H9 (cell line): ENCODE data around the gene OAS2. TPM values are rescaled to one million over a fixed set of nuclear protein-coding genes. Genes with fewer than 3 reads are reported as not detected.

Experiments used
- DNase-seq: peaks from one replicate; pipeline ENCODE4 v3.0.0-alpha.2; 2017
- H2AFZ ChIP-seq: one replicate; pipeline ENCODE4 v1.6.1; 2013; ENCODE audit warnings: mild to moderate bottlenecking, low read length, control low read depth, moderate library complexity
- H2AK5ac ChIP-seq: 2 replicates; pipeline ENCODE4 v1.6.1; 2013; ENCODE audit warnings: low read length, control low read depth, mixed read lengths; ENCODE audit not compliant: insufficient read length
- H2BK120ac ChIP-seq: one replicate; pipeline ENCODE4 v1.6.1; 2013; ENCODE audit warnings: low read depth, mild to moderate bottlenecking, low read length, control low read depth, inconsistent platforms; ENCODE audit not compliant: poor library complexity, severe bottlenecking
- H2BK12ac ChIP-seq: 2 replicates; pipeline ENCODE4 v1.6.1; 2013; ENCODE audit warnings: low read length, control low read depth, mixed read lengths, low read depth; ENCODE audit not compliant: insufficient read length
- H2BK15ac ChIP-seq: 2 replicates; pipeline ENCODE4 v1.6.1; 2013; ENCODE audit warnings: low read depth, low read length, control low read depth
- H2BK20ac ChIP-seq: one replicate; pipeline ENCODE4 v1.6.1; 2013; ENCODE audit warnings: low read depth, mild to moderate bottlenecking, low read length, control low read depth, inconsistent platforms; ENCODE audit not compliant: poor library complexity, severe bottlenecking
- H2BK5ac ChIP-seq: 2 replicates; pipeline ENCODE4 v1.6.1; 2013; ENCODE audit warnings: low read length, control low read depth, mixed read lengths; ENCODE audit not compliant: insufficient read length
- H3K14ac ChIP-seq: 2 replicates; pipeline ENCODE4 v1.6.1; 2013; ENCODE audit warnings: low read length, control low read depth; ENCODE audit not compliant: insufficient read depth
- H3K18ac ChIP-seq: 2 replicates; pipeline ENCODE4 v1.6.1; 2013; ENCODE audit warnings: low read depth, mild to moderate bottlenecking, mixed read lengths, low read length, control low read depth; ENCODE audit not compliant: insufficient read length
- H3K23ac ChIP-seq: 2 replicates; pipeline ENCODE4 v1.6.1; 2013; ENCODE audit warnings: low read length, control low read depth, mixed read lengths, low read depth; ENCODE audit not compliant: insufficient read length
- H3K23me2 ChIP-seq: 2 replicates; pipeline ENCODE4 v1.6.1; 2013; ENCODE audit warnings: low read depth, mild to moderate bottlenecking, mixed read lengths, low read length, control low read depth; ENCODE audit not compliant: insufficient read length, poor library complexity, severe bottlenecking
- H3K27ac ChIP-seq: 2 replicates; pipeline ENCODE4 v1.5.1; 2013; ENCODE audit warnings: low read length, control low read depth, mixed read lengths, low read depth; ENCODE audit not compliant: insufficient read length
- H3K27me3 ChIP-seq: 2 replicates; pipeline ENCODE4 v1.6.1; 2013; ENCODE audit warnings: low read length, control low read depth, inconsistent platforms; ENCODE audit not compliant: insufficient read depth
- H3K4ac ChIP-seq: 2 replicates; pipeline ENCODE4 v1.6.1; 2013; ENCODE audit warnings: low read depth, mild to moderate bottlenecking, control low read depth, inconsistent platforms, low read length, moderate library complexity
- H3K4me1 ChIP-seq: 2 replicates; pipeline ENCODE4 v1.6.1; 2013; ENCODE audit warnings: low read length, control low read depth, inconsistent platforms; ENCODE audit not compliant: insufficient read depth
- H3K4me2 ChIP-seq: 2 replicates; pipeline ENCODE4 v1.6.1; 2013; ENCODE audit warnings: low read length, control low read depth, mixed read lengths; ENCODE audit not compliant: insufficient read length, insufficient read depth
- H3K56ac ChIP-seq: 2 replicates; pipeline ENCODE4 v1.6.1; 2013; ENCODE audit warnings: low read depth, mild to moderate bottlenecking, mixed read lengths, low read length, control low read depth; ENCODE audit not compliant: insufficient read length
- H3K79me1 ChIP-seq: 2 replicates; pipeline ENCODE4 v1.6.1; 2013; ENCODE audit warnings: low read depth, mild to moderate bottlenecking, moderate library complexity, low read length, control low read depth, inconsistent platforms; ENCODE audit not compliant: insufficient read depth, poor library complexity, severe bottlenecking
- H3K79me2 ChIP-seq: 2 replicates; pipeline ENCODE4 v1.6.1; 2013; ENCODE audit warnings: low read length, control low read depth, inconsistent platforms; ENCODE audit not compliant: insufficient read depth
- H3K9ac ChIP-seq: 2 replicates; pipeline ENCODE4 v1.6.1; 2013; ENCODE audit warnings: low read length, control low read depth, mixed read lengths; ENCODE audit not compliant: insufficient read length; ENCODE audit errors: extremely low read depth
- H3K9me3 ChIP-seq: one replicate; pipeline ENCODE4 v1.6.1; 2013; ENCODE audit warnings: low read depth, low read length, inconsistent platforms; ENCODE audit not compliant: control insufficient read depth
- H3T11ph ChIP-seq: one replicate; pipeline ENCODE4 v1.6.1; 2013; ENCODE audit warnings: mild to moderate bottlenecking, low read length, control low read depth, inconsistent platforms
- H4K20me1 ChIP-seq: one replicate; pipeline ENCODE4 v1.6.1; 2013; ENCODE audit not compliant: control insufficient read depth, insufficient read length, insufficient read depth
- H4K5ac ChIP-seq: 2 replicates; pipeline ENCODE4 v1.6.1; 2013; ENCODE audit warnings: low read depth, mild to moderate bottlenecking, mixed read lengths, low read length, control low read depth; ENCODE audit not compliant: insufficient read length
- H4K8ac ChIP-seq: replicated peaks from 2 replicates; pipeline ENCODE4 v1.6.1; 2013; ENCODE audit warnings: low read length, control low read depth, mixed read lengths, low read depth; ENCODE audit not compliant: insufficient read length
- H4K91ac ChIP-seq: 2 replicates; pipeline ENCODE4 v1.6.1; 2013; ENCODE audit warnings: low read depth, mild to moderate bottlenecking, moderate library complexity, mixed read lengths, low read length, control low read depth; ENCODE audit not compliant: insufficient read length
- H3K27ac Mint-ChIP-seq, 3 experiments: 2 replicates in 2 of 3; 3 replicates in 1 of 3; pipeline ENCODE4 v1.8.0; 2020 to 2021; ENCODE audit warnings: mixed read lengths in 3 of 3, mild to moderate bottlenecking in 1 of 3, moderate library complexity in 1 of 3
- H3K27me3 Mint-ChIP-seq: 2 replicates; pipeline ENCODE4 v1.8.0; 2021; ENCODE audit warnings: low read depth, mild to moderate bottlenecking, moderate library complexity, mixed read lengths
- H3K36me3 Mint-ChIP-seq, 3 experiments: 2 replicates in 2 of 3; 3 replicates in 1 of 3; pipeline ENCODE4 v1.8.0; 2020 to 2021; ENCODE audit warnings: low read depth in 3 of 3, mixed read lengths in 3 of 3; ENCODE audit not compliant: insufficient read depth in 1 of 3
- H3K4me1 Mint-ChIP-seq, 2 experiments: 2 replicates each; pipeline ENCODE4 v1.8.0; 2020; ENCODE audit warnings: mixed read lengths in 2 of 2
- H3K4me3 Mint-ChIP-seq, 2 experiments: 2 replicates in 1 of 2; 3 replicates in 1 of 2; pipeline ENCODE4 v1.8.0; 2020 to 2021; ENCODE audit warnings: mild to moderate bottlenecking in 2 of 2, mixed read lengths in 2 of 2, moderate library complexity in 1 of 2
- H3K9me3 Mint-ChIP-seq, 2 experiments: 2 replicates in 1 of 2; 3 replicates in 1 of 2; pipeline ENCODE4 v1.8.0; 2020; ENCODE audit warnings: mild to moderate bottlenecking in 2 of 2, mixed read lengths in 2 of 2, moderate library complexity in 1 of 2
- CTCF ChIP-seq: fragments of 200-600 bp; sonication (generic); conservative IDR thresholded peaks from 3 replicates; pipeline ENCODE4 v1.8.0; 2021; ENCODE audit warnings: antibody characterized with exemption, mild to moderate bottlenecking
- WGBS: extraction: QIAGEN DNeasy Blood & Tissue Kit; methylation state at CpG from one replicate; pipeline ENCODE4 v1.1.7; 2013; ENCODE audit warnings: missing lambda C conversion rate, low lambda C conversion rate, mixed read lengths; ENCODE audit not compliant: insufficient read length; ENCODE audit errors: extremely low coverage; 5-methylcytosine and 5-hydroxymethylcytosine counted together
- total RNA-seq: library from RNA; stranded (reverse); gene quantifications from 2 replicates; pipeline ENCODE4 v1.2.1, GENCODE V29; 2021

Gene OAS2
- total RNA-seq, 1 experiment from 2014 or later = not detected

GRCh38 chr12:112986291-112986800 lies 8.0 kb downstream of the OAS2 start:
- Histone ChIP-seq H3K56ac (no peak overlapping the region), H3K79me2 (no peaks in the 10 kb centered on the region; the same call in 1 of the 2 replicates), H4K8ac (no peak overlapping the region), H2BK15ac (0 out of 2 replicates have a peak overlapping the region, but pooled peaks have one; percentile 65), H2BK20ac (no peak overlapping the region), H2BK5ac (no peak overlapping the region), H3K9ac (no peak overlapping the region), H3K14ac (no peak overlapping the region), H3K27me3 (no peaks in the 10 kb centered on the region; the same call in 1 of the 2 replicates), H2BK120ac (no peak overlapping the region), H3T11ph (no peak overlapping the region), H2BK12ac (no peak overlapping the region), H3K4ac (no peak overlapping the region), H2AFZ (no peak overlapping the region), H3K27ac (no peak overlapping the region), H2AK5ac (no peak overlapping the region), H4K20me1 (no peaks in the 10 kb centered on the region), H3K9me3 (no peaks in the 10 kb centered on the region), H4K91ac (peak overlapping the region; percentile 75), H4K5ac (peak overlapping the region; percentile 79), H3K23me2 (no peaks in the 10 kb centered on the region), H3K23ac (no peak overlapping the region), H3K4me2 (no peak overlapping the region), H3K4me1 (no peaks in the 10 kb centered on the region), H3K18ac (no peak overlapping the region), H3K79me1 (no peaks in the 10 kb centered on the region)
- H3K36me3 Mint-ChIP-seq = peaks cover 0 to 9% (median 2%) of the 10 kb centered on the region in 3 experiments; a peak in 4 of 7 replicates
- peaks cover 9 to 14% of the 10 kb centered on the region in 2 experiments for H3K9me3 Mint-ChIP-seq
- no peak for DNase-seq
- H3K27ac Mint-ChIP-seq = no peak overlapping the region
- no peak for TF ChIP-seq CTCF
- WGBS = no CpG with 5 or more reads among the region's 7 CpGs
- H3K4me3 Mint-ChIP-seq = no peak overlapping the region
- H3K4me1 Mint-ChIP-seq = peaks cover 13 to 24% of the 10 kb centered on the region in 2 experiments
- peaks cover 8% of the 10 kb centered on the region for H3K27me3 Mint-ChIP-seq
